Astrocyte (in vitro differentiated cells and primary cell): ENCODE results near the gene KYNU. TPM values are rescaled to one million over a fixed set of nuclear protein-coding genes. Genes with fewer than 3 reads are reported as not detected.
A peak's percentile ranks its signal among the peaks of the same experiment; 100 is the strongest.

ENCODE experiments used
- DNase-seq: peaks from one replicate; pipeline ENCODE4 v3.0.0-alpha.2; 2010; ENCODE audit warnings: low read depth
- FAIRE-seq: peaks from 2 replicates; lab custom pipeline; 2011; peaks lifted over from hg19 to GRCh38; lab: Jason Lieb, UNC
- H2AFZ ChIP-seq: 2 replicates; pipeline ENCODE4 v1.6.0; 2012; ENCODE audit warnings: low read depth, low read length, inconsistent platforms
- H3K27ac ChIP-seq: 2 replicates; pipeline ENCODE4 v1.5.1; 2011; ENCODE audit warnings: low read depth, low read length, inconsistent platforms
- H3K27me3 ChIP-seq: 2 replicates; pipeline ENCODE4 v1.6.0; 2011; ENCODE audit warnings: low read length, inconsistent platforms; ENCODE audit not compliant: insufficient read depth
- H3K36me3 ChIP-seq: 2 replicates; pipeline ENCODE4 v1.5.1; 2011; ENCODE audit warnings: low read length, inconsistent platforms; ENCODE audit not compliant: insufficient read depth
- H3K4me1 ChIP-seq: 2 replicates; pipeline ENCODE4 v1.5.1; 2011; ENCODE audit warnings: low read length, inconsistent platforms; ENCODE audit not compliant: insufficient read depth
- H3K4me2 ChIP-seq: 2 replicates; pipeline ENCODE4 v1.6.0; 2012; ENCODE audit warnings: low read length, inconsistent platforms
- H3K4me3 ChIP-seq: 2 replicates; pipeline ENCODE4 v1.5.1; 2011; ENCODE audit warnings: low read depth, mild to moderate bottlenecking, low read length, inconsistent platforms; ENCODE audit not compliant: insufficient read depth
- H3K79me2 ChIP-seq: 2 replicates; pipeline ENCODE4 v1.6.0; 2012; ENCODE audit warnings: mild to moderate bottlenecking, low read length, inconsistent platforms; ENCODE audit not compliant: insufficient read depth
- H3K9ac ChIP-seq: 2 replicates; pipeline ENCODE4 v1.6.0; 2012; ENCODE audit warnings: mild to moderate bottlenecking, low read length, inconsistent platforms
- H3K9me3 ChIP-seq: 2 replicates; pipeline ENCODE4 v1.5.1; 2012; ENCODE audit warnings: low read depth, mild to moderate bottlenecking, low read length, inconsistent platforms; ENCODE audit not compliant: insufficient read depth
- H4K20me1 ChIP-seq: 2 replicates; pipeline ENCODE4 v1.6.0; 2012; ENCODE audit warnings: low read length, inconsistent platforms; ENCODE audit not compliant: insufficient read depth
- H3K27ac Mint-ChIP-seq: one replicate; pipeline ENCODE4 v1.8.0; 2021; ENCODE audit warnings: mild to moderate bottlenecking, mixed read lengths; ENCODE audit not compliant: unreplicated experiment
- H3K27me3 Mint-ChIP-seq: one replicate; pipeline ENCODE4 v1.8.0; 2021; ENCODE audit warnings: low read depth, mixed read lengths; ENCODE audit not compliant: unreplicated experiment
- H3K36me3 Mint-ChIP-seq: one replicate; pipeline ENCODE4 v1.8.0; 2021; ENCODE audit warnings: low read depth, mixed read lengths; ENCODE audit not compliant: unreplicated experiment
- H3K4me1 Mint-ChIP-seq: one replicate; pipeline ENCODE4 v1.8.0; 2021; ENCODE audit warnings: low read depth, mixed read lengths; ENCODE audit not compliant: unreplicated experiment
- H3K4me3 Mint-ChIP-seq: one replicate; pipeline ENCODE4 v1.8.0; 2021; ENCODE audit warnings: mild to moderate bottlenecking, moderate library complexity, mixed read lengths; ENCODE audit not compliant: unreplicated experiment
- H3K9me3 Mint-ChIP-seq: one replicate; pipeline ENCODE4 v1.8.0; 2021; ENCODE audit warnings: mild to moderate bottlenecking, mixed read lengths; ENCODE audit not compliant: unreplicated experiment
- EZH2 ChIP-seq: IDR thresholded peaks from 2 replicates; pipeline ENCODE4 v1.6.1; 2012; ENCODE audit warnings: mild to moderate bottlenecking, low read length, inconsistent platforms; ENCODE audit not compliant: insufficient read depth
- total RNA-seq: library from RNA; stranded (reverse); gene quantifications from 2 replicates; pipeline ENCODE4 v1.2.1, GENCODE V29; 2021
- TF ChIP-seq, protein P1 (sequence below): IDR thresholded peaks from 2 replicates; pipeline ENCODE4 v1.5.1; 2011; ENCODE audit warnings: low read depth, mild to moderate bottlenecking, inconsistent platforms, low read length, moderate library complexity; ENCODE audit not compliant: insufficient read depth

The KYNU gene
- total RNA-seq, 1 donor from 2014 or later = 1.2 TPM

DNA sequence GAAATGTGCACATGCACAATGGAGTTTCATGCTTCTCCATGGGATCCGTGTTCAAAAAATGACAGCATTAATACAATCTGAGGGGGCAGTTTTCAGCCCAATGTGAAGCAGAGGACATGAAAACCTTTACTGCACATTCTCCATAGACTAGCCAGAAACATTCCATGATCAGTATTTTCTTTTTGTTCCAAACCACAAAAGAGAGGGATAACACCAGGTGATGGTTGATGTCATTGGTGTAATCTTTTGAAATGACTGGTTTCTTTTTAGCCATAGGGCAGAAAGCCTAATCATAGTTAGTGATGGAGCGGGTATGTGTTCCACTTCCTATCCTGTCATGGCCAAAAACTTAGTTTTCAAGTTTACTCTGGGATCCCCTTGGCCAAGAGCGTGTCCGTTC is 1.8 kb upstream of the KYNU start:
- H3K27me3 ChIP-seq = no peaks in the 10 kb centered on the region
- no peaks in the 10 kb centered on the region for H4K20me1 ChIP-seq
- H3K4me3 ChIP-seq = no peak overlapping the region
- Mint-ChIP-seq H3K27me3 (no peaks in the 10 kb centered on the region), H3K4me1 (peaks cover 25% of the 10 kb centered on the region), H3K27ac (no peak overlapping the region), H3K36me3 (no peaks in the 10 kb centered on the region), H3K9me3 (no peaks in the 10 kb centered on the region), H3K4me3 (no peak overlapping the region)
- no peak overlapping the region for H3K27ac ChIP-seq
- DNase-seq = peak; percentile 56
- no peak overlapping the region for H3K4me2 ChIP-seq
- no peaks in the 10 kb centered on the region for H3K9me3 ChIP-seq
- no peak overlapping the region for H2AFZ ChIP-seq
- FAIRE-seq = no peak
- no peak for TF ChIP-seq EZH2
- TF ChIP-seq, protein P1, sequence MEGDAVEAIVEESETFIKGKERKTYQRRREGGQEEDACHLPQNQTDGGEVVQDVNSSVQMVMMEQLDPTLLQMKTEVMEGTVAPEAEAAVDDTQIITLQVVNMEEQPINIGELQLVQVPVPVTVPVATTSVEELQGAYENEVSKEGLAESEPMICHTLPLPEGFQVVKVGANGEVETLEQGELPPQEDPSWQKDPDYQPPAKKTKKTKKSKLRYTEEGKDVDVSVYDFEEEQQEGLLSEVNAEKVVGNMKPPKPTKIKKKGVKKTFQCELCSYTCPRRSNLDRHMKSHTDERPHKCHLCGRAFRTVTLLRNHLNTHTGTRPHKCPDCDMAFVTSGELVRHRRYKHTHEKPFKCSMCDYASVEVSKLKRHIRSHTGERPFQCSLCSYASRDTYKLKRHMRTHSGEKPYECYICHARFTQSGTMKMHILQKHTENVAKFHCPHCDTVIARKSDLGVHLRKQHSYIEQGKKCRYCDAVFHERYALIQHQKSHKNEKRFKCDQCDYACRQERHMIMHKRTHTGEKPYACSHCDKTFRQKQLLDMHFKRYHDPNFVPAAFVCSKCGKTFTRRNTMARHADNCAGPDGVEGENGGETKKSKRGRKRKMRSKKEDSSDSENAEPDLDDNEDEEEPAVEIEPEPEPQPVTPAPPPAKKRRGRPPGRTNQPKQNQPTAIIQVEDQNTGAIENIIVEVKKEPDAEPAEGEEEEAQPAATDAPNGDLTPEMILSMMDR = no peak
- no peaks in the 10 kb centered on the region for H3K36me3 ChIP-seq
- peaks cover 17% of the 10 kb centered on the region for H3K4me1 ChIP-seq
- no peaks in the 10 kb centered on the region for H3K79me2 ChIP-seq
- H3K9ac ChIP-seq = no peak overlapping the region

DNA sequence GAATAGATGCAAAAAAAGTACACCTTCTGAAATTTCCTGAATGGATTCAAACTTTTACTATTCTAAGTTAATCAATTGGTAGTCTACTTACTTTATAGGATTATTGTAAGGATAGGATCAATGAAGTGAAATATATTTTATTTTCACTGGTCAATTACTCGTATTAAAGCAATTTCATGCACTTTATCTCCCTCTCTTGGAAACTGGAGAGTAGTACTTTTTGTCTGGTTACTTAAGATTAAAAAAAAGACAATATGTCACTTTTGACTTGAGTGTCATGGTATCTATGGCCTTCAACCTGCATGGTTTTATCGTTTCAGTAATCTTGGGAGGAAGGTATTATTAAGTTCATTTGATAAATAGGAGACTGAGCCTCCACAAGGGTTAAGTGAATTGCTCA is 1.0 kb upstream of the KYNU start:
- Mint-ChIP-seq H3K4me1 (peaks cover 28% of the 10 kb centered on the region), H3K9me3 (no peaks in the 10 kb centered on the region)
- FAIRE-seq = no peak

More for the DNA sequence above, 1.0 kb upstream of the KYNU start:
- H3K36me3 Mint-ChIP-seq = no peaks in the 10 kb centered on the region
- H3K79me2 ChIP-seq = no peaks in the 10 kb centered on the region
- no peak overlapping the region for H3K9ac ChIP-seq
- no peak overlapping the region for H3K4me3 ChIP-seq
- H3K4me1 ChIP-seq = peaks cover 19% of the 10 kb centered on the region
- no peaks in the 10 kb centered on the region for H3K27me3 ChIP-seq
- H4K20me1 ChIP-seq = no peaks in the 10 kb centered on the region
- no peak overlapping the region for H3K4me3 Mint-ChIP-seq
- no peak overlapping the region for H3K27ac ChIP-seq
- no peaks in the 10 kb centered on the region for H3K36me3 ChIP-seq
- H3K27me3 Mint-ChIP-seq = no peaks in the 10 kb centered on the region
- H3K4me2 ChIP-seq = no peak overlapping the region
- H3K27ac Mint-ChIP-seq = no peak overlapping the region
- H3K9me3 ChIP-seq = no peaks in the 10 kb centered on the region
- TF ChIP-seq, protein P1 = no peak
- TF ChIP-seq EZH2 = no peak
- no peak for DNase-seq
- no peak overlapping the region for H2AFZ ChIP-seq
